RWPE2 (cell line): ENCODE results near the gene CYP2A6.

Experiments
- ATAC-seq: fragments of 200-7000 bp; cut with Tn5 transposase; 3 replicates; pipeline ENCODE4 v1.9.1; 2021; ENCODE audit warnings: low read depth
- DNase-seq: peaks from one replicate; pipeline ENCODE4 v3.0.0-alpha.2; 2020; ENCODE audit warnings: low spot score
- H3K27ac ChIP-seq: fragments of 450-650 bp; 2 replicates; pipeline ENCODE4 v1.5.1; 2017; ENCODE audit warnings: mild to moderate bottlenecking; ENCODE audit not compliant: poor library complexity, severe bottlenecking
- H3K27me3 ChIP-seq: fragments of 250-450 bp; sonication (Bioruptor Pico); 2 replicates; pipeline ENCODE4 v1.5.1; 2021; ENCODE audit warnings: mild to moderate bottlenecking, moderate library complexity; ENCODE audit not compliant: insufficient read depth, poor library complexity, severe bottlenecking
- H3K36me3 ChIP-seq: fragments of 250-450 bp; sonication (Bioruptor Pico); 2 replicates; pipeline ENCODE4 v1.5.1; 2020; ENCODE audit warnings: low read depth, mild to moderate bottlenecking, moderate library complexity
- H3K4me1 ChIP-seq: fragments of 250-450 bp; sonication (Bioruptor Pico); 2 replicates; pipeline ENCODE4 v1.5.1; 2021; ENCODE audit warnings: mild to moderate bottlenecking, moderate library complexity; ENCODE audit not compliant: insufficient read depth, poor library complexity, severe bottlenecking
- H3K4me3 ChIP-seq: fragments of 250-450 bp; sonication (Bioruptor Pico); 2 replicates; pipeline ENCODE4 v1.5.1; 2021; ENCODE audit warnings: mild to moderate bottlenecking, moderate library complexity; ENCODE audit not compliant: severe bottlenecking
- H3K9me3 ChIP-seq: fragments of 250-450 bp; sonication (Bioruptor Pico); 2 replicates; pipeline ENCODE4 v1.5.1; 2021; ENCODE audit warnings: mild to moderate bottlenecking, moderate library complexity; ENCODE audit not compliant: severe bottlenecking
- TF ChIP-seq, protein P1 (sequence below): fragments of 450-650 bp; IDR thresholded peaks from one replicate; pipeline ENCODE4 v1.5.1; 2017; ENCODE audit warnings: mild to moderate bottlenecking, moderate library complexity; ENCODE audit not compliant: poor library complexity, severe bottlenecking

Gene CYP2A6

DNA sequence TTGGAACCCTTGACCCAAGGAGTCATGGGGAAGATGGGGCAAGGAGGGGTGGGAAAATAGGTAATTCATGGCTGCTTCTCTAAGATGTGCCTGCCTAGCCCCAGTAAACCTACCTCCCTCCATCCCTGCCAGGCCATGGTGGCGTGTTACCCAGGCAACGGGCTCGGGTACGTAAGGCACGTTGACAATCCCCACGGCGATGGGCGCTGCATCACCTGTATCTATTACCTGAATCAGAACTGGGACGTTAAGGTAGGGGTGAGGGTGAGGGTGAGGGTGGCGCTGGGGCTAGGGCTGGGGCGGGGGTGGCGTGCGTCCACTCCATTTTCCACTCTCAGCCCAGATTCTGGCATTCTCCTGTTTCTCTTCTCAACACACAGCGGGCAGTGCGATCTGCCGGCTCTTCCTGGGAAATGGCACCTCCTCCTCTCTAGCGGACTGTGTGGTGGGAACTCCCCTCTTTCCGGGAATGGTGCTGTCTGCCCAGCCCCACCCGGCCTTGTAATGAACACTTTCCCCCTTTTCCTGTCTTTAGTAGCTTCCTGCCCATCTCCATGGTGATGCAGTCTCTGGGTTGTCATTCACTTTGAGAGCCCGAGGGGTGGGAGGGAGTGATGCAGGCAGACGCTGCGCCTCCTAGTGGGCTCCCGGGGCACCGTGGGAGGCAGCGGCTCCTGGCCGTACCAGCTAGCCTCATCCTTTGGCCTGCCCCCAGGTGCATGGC lies 43.7 kb downstream of the CYP2A6 start:
- peak; percentile 49 for ATAC-seq
- H3K4me3 ChIP-seq: no peak overlapping the region
- H3K27ac ChIP-seq: peak overlapping the region; percentile 12
- peaks cover 25% of the 10 kb centered on the region for H3K4me1 ChIP-seq
- TF ChIP-seq, protein P1, sequence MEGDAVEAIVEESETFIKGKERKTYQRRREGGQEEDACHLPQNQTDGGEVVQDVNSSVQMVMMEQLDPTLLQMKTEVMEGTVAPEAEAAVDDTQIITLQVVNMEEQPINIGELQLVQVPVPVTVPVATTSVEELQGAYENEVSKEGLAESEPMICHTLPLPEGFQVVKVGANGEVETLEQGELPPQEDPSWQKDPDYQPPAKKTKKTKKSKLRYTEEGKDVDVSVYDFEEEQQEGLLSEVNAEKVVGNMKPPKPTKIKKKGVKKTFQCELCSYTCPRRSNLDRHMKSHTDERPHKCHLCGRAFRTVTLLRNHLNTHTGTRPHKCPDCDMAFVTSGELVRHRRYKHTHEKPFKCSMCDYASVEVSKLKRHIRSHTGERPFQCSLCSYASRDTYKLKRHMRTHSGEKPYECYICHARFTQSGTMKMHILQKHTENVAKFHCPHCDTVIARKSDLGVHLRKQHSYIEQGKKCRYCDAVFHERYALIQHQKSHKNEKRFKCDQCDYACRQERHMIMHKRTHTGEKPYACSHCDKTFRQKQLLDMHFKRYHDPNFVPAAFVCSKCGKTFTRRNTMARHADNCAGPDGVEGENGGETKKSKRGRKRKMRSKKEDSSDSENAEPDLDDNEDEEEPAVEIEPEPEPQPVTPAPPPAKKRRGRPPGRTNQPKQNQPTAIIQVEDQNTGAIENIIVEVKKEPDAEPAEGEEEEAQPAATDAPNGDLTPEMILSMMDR: peak; percentile 63
- H3K36me3 ChIP-seq: peaks cover 70% of the 10 kb centered on the region
- DNase-seq: peak; percentile 89
- no peaks in the 10 kb centered on the region for H3K9me3 ChIP-seq
- H3K27me3 ChIP-seq: no peaks in the 10 kb centered on the region

DNA sequence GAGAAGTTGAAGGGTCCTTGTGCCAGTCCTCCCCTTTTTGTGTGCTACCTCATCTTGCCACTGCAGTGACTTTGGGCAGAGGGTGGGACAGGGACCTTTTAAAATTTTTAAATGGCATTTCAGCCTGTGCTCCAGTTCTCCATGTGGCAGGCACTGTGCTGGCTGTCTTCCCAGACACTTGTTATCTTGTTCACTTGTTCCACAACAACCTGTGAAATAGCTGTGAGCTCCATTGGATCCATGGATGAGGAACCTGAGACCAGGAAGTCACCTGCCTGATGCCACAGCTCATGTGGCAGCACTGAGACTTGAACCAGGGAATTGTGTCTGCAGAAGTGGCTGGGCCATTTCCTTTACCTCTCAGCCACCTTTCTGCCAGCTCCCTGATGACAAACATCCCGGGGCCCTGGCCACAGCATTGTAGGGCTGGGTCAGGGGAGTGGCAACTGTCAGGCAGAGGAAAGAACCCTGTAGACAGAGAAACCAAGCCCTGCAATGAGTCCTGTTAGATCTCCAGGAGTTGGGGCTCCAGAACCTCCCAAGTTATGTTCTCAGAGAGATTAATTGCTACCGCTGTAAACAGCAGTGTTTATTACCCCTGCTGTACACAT lies 44.9 kb downstream of the CYP2A6 start:
- TF ChIP-seq, protein P1: no peak
- H3K36me3 ChIP-seq: peaks cover 81% of the 10 kb centered on the region
- ATAC-seq (no peak), DNase-seq (no peak)
- H3K9me3 ChIP-seq: no peaks in the 10 kb centered on the region
- H3K27ac ChIP-seq: peak overlapping the region; percentile 12
- no peak overlapping the region for H3K4me3 ChIP-seq
- no peaks in the 10 kb centered on the region for H3K27me3 ChIP-seq
- H3K4me1 ChIP-seq: peaks cover 31% of the 10 kb centered on the region

DNA sequence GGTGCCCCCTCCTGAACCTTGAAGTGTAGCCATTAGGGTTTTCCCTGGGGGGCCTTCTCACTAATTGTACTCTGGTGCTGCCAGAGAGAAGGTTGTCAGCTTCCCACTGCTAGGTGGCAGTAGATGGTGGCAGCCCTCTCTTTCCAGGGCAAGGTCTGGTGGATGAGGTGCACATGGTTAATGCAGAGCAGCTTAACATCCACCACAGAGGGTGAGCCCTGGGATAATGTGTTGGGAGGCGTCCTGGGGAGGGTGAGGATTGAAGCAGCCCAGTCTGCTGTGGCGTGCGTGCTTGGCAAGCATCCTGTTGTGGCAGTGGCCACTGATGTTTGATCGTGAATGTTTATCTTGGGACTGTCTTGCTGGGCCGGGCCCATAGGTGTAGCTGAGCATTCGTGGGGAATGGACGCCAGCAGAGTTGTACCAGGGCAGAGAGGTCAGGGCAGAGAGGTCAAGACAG lies 45.4 kb downstream of the CYP2A6 start:
- DNase-seq (no peak), ATAC-seq (no peak)
- peaks cover 31% of the 10 kb centered on the region for H3K4me1 ChIP-seq
- H3K4me3 ChIP-seq: no peak overlapping the region
- H3K36me3 ChIP-seq: peaks cover 84% of the 10 kb centered on the region
- H3K27ac ChIP-seq: no peak overlapping the region
- TF ChIP-seq, protein P1: no peak
- no peaks in the 10 kb centered on the region for H3K9me3 ChIP-seq
- no peaks in the 10 kb centered on the region for H3K27me3 ChIP-seq

DNA sequence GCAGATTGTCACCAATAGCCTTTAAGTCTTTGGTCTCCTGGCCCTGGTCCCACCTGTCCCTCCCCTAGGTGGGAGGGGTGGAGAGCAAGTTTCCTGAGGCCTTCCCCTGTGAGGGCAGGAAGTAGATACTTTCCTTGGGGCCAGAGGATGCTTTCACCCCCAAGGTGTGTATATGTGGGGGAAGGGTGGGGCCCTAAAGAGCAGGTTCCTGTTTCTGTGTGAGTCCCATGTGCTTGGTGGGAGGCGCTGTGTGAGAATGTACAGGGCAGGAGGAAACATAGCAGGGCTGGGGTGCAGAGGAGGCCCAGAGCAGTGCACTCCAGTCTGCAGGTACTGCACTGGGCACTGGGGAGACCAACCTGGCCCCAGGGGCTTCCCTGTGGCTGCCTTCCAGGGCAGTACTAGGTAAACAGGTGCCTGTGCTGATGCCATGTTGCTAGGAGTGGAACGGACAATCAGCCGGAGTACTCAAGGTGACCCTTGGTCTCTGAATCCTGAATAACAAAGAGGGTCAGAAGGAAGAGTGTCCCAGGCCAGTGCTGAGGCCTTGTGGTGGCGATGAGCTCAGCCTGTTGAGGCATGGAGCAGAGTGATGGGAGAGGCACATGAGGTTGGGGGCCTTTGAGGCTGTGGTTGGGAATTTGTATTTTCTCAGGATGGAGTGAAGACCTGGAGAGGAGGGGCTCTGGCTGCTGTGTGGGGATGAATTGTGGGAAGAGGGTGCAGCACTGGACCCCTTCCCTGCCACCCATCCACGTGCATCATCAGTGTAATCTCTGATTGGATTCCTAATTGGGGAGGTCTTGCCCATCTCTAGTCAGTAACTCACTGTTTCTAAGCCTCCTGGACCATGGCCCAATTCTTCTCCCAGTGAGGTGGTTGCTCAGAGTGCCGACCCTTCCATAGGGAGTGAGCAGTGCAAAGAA lies 46.1 kb downstream of the CYP2A6 start:
- Histone ChIP-seq H3K27me3 (no peaks in the 10 kb centered on the region), H3K9me3 (no peaks in the 10 kb centered on the region), H3K4me1 (peaks cover 31% of the 10 kb centered on the region), H3K4me3 (no peak overlapping the region), H3K27ac (no peak overlapping the region), H3K36me3 (peaks cover 77% of the 10 kb centered on the region)
- TF ChIP-seq, protein P1: no peak
- no peak for ATAC-seq
- DNase-seq: no peak
